Measurements from ENCODE around the gene SNORC. TPM values are rescaled to one million over a fixed set of nuclear protein-coding genes. Genes with fewer than 3 reads are reported as not detected.

Gene SNORC
- total RNA-seq, 2 donors from 2014 or later = 1.8 TPM; not detected in 1

DNA sequence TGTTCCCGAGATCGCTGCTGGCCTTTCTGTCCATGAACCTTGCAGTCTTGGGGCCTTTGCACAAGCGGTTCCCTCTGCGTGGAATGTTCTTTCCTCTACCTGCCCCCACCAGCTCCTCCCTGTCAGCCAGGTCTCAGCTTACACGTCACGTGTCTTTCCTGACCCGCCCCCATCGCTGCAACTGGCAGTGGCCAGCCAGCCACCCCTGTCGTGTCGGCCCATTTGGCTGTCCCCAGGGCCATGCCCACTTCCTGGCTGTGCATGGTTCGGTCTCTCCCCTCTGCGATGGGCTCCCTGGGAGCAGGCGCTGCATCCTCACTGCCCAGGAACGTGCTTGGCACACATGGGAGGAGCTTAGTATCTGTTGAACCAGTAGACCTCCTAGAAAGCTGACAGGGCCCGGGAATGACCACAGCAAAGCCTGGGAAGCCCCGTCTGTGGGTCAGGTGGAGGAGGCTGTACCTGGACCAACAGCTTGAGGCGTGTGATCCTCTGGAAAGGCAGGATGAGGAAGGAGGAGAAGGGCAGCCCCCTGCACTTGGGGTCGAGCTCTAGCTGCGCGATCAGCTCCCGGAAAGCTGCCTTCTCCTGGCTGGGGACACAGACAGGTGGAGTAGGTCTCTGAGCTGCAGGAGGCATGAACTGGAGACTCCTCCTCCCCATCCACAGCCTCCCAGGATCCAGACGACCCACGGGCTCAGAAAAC lies 21.0 kb downstream of the SNORC start:
- 16 to 28% methylated on average over 16 to 23 of the region's 23 CpGs for WGBS, 2 donors
- DNase-seq (peak; percentile 70 to 85 (median 82)), ATAC-seq (peak; percentile 79)
- Histone ChIP-seq H3K36me3 (replicated peaks in 1 of 2; ENCODE audit: insufficient read depth in 1 of 2, low read depth in 2 of 2) (no peaks in the 10 kb centered on the region), H3K4me3 (no peak overlapping the region), H3K4me1 (peaks cover 30% of the 10 kb centered on the region), H3K9me3 (no peaks in the 10 kb centered on the region), H3K27me3 (no peaks in the 10 kb centered on the region), H3K27ac (peak overlapping the region in 2 of 4 donors; percentile 13 to 41)
- intact Hi-C loops (cut with DNase I) = no loop called here
- TF ChIP-seq, protein P1, sequence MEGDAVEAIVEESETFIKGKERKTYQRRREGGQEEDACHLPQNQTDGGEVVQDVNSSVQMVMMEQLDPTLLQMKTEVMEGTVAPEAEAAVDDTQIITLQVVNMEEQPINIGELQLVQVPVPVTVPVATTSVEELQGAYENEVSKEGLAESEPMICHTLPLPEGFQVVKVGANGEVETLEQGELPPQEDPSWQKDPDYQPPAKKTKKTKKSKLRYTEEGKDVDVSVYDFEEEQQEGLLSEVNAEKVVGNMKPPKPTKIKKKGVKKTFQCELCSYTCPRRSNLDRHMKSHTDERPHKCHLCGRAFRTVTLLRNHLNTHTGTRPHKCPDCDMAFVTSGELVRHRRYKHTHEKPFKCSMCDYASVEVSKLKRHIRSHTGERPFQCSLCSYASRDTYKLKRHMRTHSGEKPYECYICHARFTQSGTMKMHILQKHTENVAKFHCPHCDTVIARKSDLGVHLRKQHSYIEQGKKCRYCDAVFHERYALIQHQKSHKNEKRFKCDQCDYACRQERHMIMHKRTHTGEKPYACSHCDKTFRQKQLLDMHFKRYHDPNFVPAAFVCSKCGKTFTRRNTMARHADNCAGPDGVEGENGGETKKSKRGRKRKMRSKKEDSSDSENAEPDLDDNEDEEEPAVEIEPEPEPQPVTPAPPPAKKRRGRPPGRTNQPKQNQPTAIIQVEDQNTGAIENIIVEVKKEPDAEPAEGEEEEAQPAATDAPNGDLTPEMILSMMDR (IDR thresholded peaks at IDR 0.05) = no peak
- peak in 1 of 3 donors; percentile 11 for TF ChIP-seq POLR2A (IDR thresholded peaks at IDR 0.05)

DNA sequence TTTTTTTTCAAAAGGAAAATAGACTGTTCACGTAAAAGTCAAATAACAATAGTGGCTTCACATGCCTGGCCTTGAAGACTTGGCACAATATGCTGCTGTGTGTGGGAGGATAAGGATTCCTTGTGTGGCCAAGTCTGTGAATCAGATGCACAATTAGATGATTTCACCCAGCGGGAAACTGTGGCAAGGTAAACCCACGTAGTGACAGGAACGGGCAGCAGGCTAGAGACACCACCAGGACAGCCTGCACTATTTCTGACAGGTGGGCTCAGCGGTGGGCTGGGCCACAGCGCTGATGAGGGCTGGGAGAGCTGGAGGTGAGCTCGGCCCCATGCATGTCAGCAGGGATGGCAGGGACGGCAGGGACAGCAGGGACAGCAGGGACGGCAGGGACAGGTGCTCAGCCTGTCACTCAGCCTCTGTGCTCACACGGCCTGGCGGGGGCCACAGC lies 21.6 kb downstream of the SNORC start:
- TF ChIP-seq, protein P1 (IDR thresholded peaks at IDR 0.05) = no peak
- TF ChIP-seq POLR2A (IDR thresholded peaks at IDR 0.05) = no peak
- Histone ChIP-seq H3K4me1 (peaks cover 32% of the 10 kb centered on the region), H3K27me3 (no peaks in the 10 kb centered on the region), H3K9me3 (no peaks in the 10 kb centered on the region), H3K27ac (peak overlapping the region in 2 of 4 donors; percentile 13 to 41), H3K4me3 (no peak overlapping the region), H3K36me3 (replicated peaks in 1 of 2; ENCODE audit: insufficient read depth in 1 of 2, low read depth in 2 of 2) (no peaks in the 10 kb centered on the region)
- intact Hi-C loops (cut with DNase I) = no loop called here
- ATAC-seq (no peak), DNase-seq (peak in 1 of 4 donors; percentile 23)
- 35 to 52% methylated on average over 9 to 11 of the region's 11 CpGs for WGBS, 2 donors

DNA sequence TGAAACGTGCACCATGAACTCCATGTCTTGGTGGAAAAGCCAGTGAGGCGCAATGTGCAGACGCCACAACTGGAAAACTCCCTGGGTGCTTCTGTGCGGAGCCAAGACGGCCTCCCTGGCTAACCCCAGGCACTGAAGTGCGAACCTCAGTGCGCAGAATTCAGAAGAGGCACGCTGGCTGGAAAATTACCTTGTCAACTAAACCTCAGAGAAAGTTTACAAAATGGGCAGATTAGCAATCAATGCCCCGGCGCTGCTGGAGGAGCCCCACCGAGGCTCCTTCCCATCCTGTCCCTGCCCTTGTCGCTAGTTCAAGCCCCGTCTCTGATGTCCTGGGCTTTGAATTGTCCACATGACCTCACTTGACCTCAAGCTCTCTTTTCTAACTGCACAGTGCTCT lies 22.2 kb downstream of the SNORC start:
- no peaks in the 10 kb centered on the region for H3K36me3 ChIP-seq (replicated peaks in 1 of 2; ENCODE audit: insufficient read depth in 1 of 2, low read depth in 2 of 2)
- ATAC-seq = no peak
- peaks cover 32% of the 10 kb centered on the region for H3K4me1 ChIP-seq
- no peak overlapping the region for H3K27ac ChIP-seq
- intact Hi-C loops (cut with DNase I) = no loop called here
- no peak for DNase-seq
- no peaks in the 10 kb centered on the region for H3K9me3 ChIP-seq
- WGBS, 2 donors = 91 to 96% methylated on average over 13 of the region's 13 CpGs
- no peak overlapping the region for H3K4me3 ChIP-seq
- H3K27me3 ChIP-seq = no peaks in the 10 kb centered on the region
- no peak for TF ChIP-seq POLR2A (IDR thresholded peaks at IDR 0.05)
- TF ChIP-seq, protein P1 (IDR thresholded peaks at IDR 0.05) = no peak

DNA sequence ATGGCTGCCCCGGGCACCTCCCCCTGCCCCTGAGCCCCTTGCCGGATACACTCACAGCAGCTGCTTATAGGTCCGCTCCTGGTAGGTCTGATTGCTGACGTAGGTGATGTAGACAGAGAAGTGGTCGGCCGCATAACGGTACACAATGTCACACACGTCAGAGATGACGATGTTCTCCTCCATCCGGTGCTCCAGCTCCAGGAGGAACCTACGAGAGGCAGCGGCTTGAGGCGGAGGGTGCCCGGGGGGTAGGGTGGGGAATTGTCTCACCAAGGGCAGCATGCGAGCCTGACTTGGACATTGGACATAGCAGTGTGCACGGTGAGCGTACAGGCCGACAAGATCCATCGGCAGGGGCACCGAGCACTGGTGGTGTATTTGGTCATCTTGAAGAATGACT lies 22.8 kb downstream of the SNORC start:
- no peak overlapping the region for H3K4me3 ChIP-seq
- TF ChIP-seq, protein P1 (IDR thresholded peaks at IDR 0.05) = no peak
- TF ChIP-seq POLR2A (IDR thresholded peaks at IDR 0.05) = no peak
- no peak overlapping the region for H3K27ac ChIP-seq
- WGBS, 2 donors = 91 to 96% methylated on average over 19 to 20 of the region's 20 CpGs
- DNase-seq (no peak), ATAC-seq (no peak)
- no peaks in the 10 kb centered on the region for H3K36me3 ChIP-seq (replicated peaks in 1 of 2; ENCODE audit: insufficient read depth in 1 of 2, low read depth in 2 of 2)
- no peaks in the 10 kb centered on the region for H3K27me3 ChIP-seq
- intact Hi-C loops (cut with DNase I) = no loop called here
- peaks cover 32% of the 10 kb centered on the region for H3K4me1 ChIP-seq
- no peaks in the 10 kb centered on the region for H3K9me3 ChIP-seq

DNA sequence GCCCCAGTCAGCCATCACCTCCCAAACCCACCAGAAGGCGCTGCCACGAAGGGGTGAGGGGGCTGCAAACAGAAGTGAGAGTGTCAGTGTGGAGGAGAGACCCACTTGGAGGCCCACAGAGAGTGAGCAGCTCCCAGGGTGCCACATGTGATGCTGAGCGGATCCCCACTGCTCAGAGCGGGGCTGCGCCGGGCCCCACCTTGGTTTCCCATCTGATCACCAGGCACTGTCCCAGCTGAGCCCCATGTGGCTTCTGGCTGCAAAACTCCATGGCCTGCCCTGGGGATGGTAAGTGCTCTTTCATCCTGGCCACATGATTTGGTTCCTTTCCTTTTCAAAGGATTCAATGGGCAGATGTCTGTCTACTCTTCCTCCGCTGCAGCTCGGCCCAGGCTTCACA lies 23.8 kb downstream of the SNORC start:
- H3K4me1 ChIP-seq = peaks cover 32% of the 10 kb centered on the region

More for the DNA sequence above, 23.8 kb downstream of the SNORC start:
- H3K4me3 ChIP-seq = no peak overlapping the region
- TF ChIP-seq, protein P1 (IDR thresholded peaks at IDR 0.05) = no peak
- DNase-seq (no peak), ATAC-seq (no peak)
- no peak overlapping the region for H3K27ac ChIP-seq
- intact Hi-C loops (cut with DNase I) = no loop called here
- no peaks in the 10 kb centered on the region for H3K36me3 ChIP-seq (replicated peaks in 1 of 2; ENCODE audit: insufficient read depth in 1 of 2, low read depth in 2 of 2)
- no peaks in the 10 kb centered on the region for H3K27me3 ChIP-seq
- no peaks in the 10 kb centered on the region for H3K9me3 ChIP-seq
- WGBS, 2 donors = 92 to 100% methylated on average over 4 to 8 of the region's 8 CpGs

All from body of pancreas (tissue), 4 donors.